ENCODE measurements around the gene ATP2B2.

DNA sequence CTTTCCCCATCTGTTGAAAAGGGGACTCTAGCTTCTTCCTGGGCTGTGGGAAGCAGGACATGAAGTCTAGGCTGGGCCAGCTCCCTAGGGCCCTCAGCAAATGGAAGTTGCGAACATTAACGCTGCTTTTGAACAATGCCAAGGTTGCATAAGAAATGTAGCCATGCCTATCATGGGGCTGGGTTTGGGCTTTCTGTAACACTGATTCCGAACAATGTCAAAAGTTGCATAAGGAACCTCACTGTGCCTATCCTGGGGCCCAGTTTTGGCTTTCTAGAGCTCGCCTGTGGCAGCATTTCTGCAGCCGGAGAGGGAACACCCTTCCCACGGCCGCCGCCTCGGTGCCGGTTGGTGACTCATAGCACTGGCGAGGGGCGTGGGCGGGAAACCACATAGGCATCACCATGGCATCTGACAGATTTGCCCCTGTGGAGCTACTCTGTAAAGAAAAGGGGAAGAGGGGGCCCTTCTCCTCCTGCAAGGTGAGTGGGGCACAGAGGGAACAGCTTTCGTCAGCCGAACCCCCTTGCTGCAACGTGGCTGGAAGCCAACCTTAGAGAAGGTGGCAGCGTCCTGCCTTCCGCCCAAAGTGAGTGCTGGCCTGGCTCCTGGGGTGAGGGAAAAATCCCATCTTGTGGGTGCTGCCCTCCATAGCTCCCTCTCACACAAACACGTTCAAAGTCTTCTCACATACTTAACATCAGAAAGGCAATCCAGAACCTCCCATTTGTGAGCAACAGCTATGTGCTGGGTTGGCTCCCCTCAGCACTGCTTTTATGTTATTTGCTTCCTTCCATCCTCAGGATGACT lies 46.6 kb upstream of the ATP2B2 start:
- no peak for TF ChIP-seq EZH2 (IDR thresholded peaks at IDR 0.05)
- peak; percentile 82 for TF ChIP-seq FOSL1 (IDR thresholded peaks at IDR 0.05; ENCODE audit: low read depth)
- TF ChIP-seq CTCF (IDR thresholded peaks at IDR 0.05 in 2 of 3, conservative IDR thresholded peaks at IDR 0.05 in 1 of 3; ENCODE audit: borderline replicate concordance in 1 of 3, insufficient read depth in 1 of 3, low read depth in 2 of 3, low read length in 2 of 3): no peak
- TF ChIP-seq JUND (IDR thresholded peaks at IDR 0.05): peak; percentile 84
- no peak for TF ChIP-seq RAD21 (IDR thresholded peaks at IDR 0.05; ENCODE audit: low read depth)
- TF ChIP-seq POLR2A (IDR thresholded peaks at IDR 0.05; ENCODE audit: borderline replicate concordance, extremely low read depth, insufficient read depth, insufficient read length): no peak
- TF ChIP-seq REST (IDR thresholded peaks at IDR 0.05; ENCODE audit: low read depth): no peak
- TF ChIP-seq EGR1 (IDR thresholded peaks at IDR 0.05; ENCODE audit: low read depth): peak; percentile 99
- TF ChIP-seq TCF7L2 (IDR thresholded peaks at IDR 0.05; ENCODE audit: borderline replicate concordance, extremely low read depth, insufficient read depth, insufficient read length): no peak
- TF ChIP-seq, protein P1, sequence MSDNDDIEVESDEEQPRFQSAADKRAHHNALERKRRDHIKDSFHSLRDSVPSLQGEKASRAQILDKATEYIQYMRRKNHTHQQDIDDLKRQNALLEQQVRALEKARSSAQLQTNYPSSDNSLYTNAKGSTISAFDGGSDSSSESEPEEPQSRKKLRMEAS (IDR thresholded peaks at IDR 0.05): peak; percentile 46; the same call in 1 of the 2 replicates
- TF ChIP-seq, protein P2, sequence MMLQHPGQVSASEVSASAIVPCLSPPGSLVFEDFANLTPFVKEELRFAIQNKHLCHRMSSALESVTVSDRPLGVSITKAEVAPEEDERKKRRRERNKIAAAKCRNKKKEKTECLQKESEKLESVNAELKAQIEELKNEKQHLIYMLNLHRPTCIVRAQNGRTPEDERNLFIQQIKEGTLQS (IDR thresholded peaks at IDR 0.05): no peak
- TF ChIP-seq SP1 (IDR thresholded peaks at IDR 0.05; ENCODE audit: low read depth): peak; percentile 51; the same call in 1 of the 2 replicates
- no peak for TF ChIP-seq EZH2phosphoT487 (IDR thresholded peaks at IDR 0.05; ENCODE audit: borderline replicate concordance)

All from HCT116 (cell line).